ENCODE measurements around the gene PRIM2. TPM values are rescaled to one million over a fixed set of nuclear protein-coding genes. Genes with fewer than 3 reads are reported as not detected.
"Not testable (repeated sequence)": the region's sequence is repeated elsewhere in the genome, so short reads cannot be mapped to it uniquely, and the experiment has no call there.

PRIM2 gene
- total RNA-seq, 3 donors from 2014 or later (not counting 1 experiment from before 2014, with no cell fraction given): 16.0 to 27.5 (median 18.3) TPM

DNA sequence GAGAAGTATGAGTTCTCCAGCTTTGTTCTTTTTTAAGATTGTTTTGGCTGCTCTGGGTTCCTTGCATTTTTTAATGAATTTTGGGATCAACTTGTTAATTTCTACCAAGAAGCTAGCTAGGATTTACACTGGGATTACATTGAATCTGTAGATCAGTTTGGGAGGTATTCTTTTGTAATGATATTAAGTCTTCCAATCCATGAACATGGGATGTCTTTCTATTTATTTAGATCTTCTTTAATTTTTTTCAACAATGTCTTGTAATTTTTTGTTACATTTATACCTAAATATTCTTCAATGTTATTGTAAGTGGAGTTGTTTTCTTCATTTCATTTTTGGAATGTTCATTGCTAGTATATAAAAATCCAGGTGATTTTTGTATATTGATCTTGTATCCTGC lies 12.5 kb downstream of the PRIM2 start:
- no peak overlapping the region for H3K4me3 Mint-ChIP-seq

DNA sequence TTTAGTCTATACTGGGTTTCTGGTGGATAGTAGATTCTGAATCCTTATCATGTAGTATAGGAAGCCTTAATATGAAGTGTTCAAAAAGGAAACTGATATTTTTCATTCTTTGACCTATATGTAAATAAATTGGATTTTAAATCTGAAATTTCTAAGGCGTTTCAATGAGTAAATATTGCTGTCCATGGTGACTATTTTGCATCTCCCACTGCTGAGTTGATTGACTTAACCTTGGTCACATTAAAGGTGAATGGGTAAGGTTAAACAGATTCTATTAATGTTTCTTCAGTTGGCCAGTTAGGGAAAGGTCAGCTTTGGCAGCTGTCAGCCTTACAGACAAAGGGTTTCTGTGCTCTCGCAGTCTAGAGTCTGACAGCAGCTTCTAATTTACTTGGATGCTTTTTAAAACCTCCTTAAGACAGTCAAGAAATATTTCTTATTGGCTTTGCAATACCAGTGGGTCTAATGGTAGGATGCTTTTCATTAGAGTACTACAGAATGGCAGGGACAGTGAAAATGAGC lies 24.8 kb downstream of the PRIM2 start:
- no peak for ATAC-seq
- WGBS (ENCODE audit: insufficient coverage): 97% methylated on average over 2 of the region's 2 CpGs
- no peak overlapping the region for H3K4me3 Mint-ChIP-seq
- no peak overlapping the region for H3K27ac Mint-ChIP-seq
- Histone ChIP-seq H3K27ac (ENCODE audit: low read length) (no peak overlapping the region), H3K27me3 (ENCODE audit: control insufficient read depth, insufficient read depth, low read length) (no peaks in the 10 kb centered on the region), H3K36me3 (ENCODE audit: control insufficient read depth, insufficient read depth, low read length) (no peaks in the 10 kb centered on the region), H3K9me3 (ENCODE audit: control insufficient read depth, insufficient read depth, low read length) (no peaks in the 10 kb centered on the region), H3K4me3 (ENCODE audit: low read length) (no peak overlapping the region), H3K4me1 (ENCODE audit: control insufficient read depth, insufficient read depth, low read length) (no peaks in the 10 kb centered on the region)
- H3K27me3 Mint-ChIP-seq (ENCODE audit: low read depth in 2 of 2): no peaks in the 10 kb centered on the region
- intact Hi-C loops (cut with micrococcal nuclease): no loop called here
- peaks cover 2 to 3% of the 10 kb centered on the region in 2 donors for H3K9me3 Mint-ChIP-seq
- DNase-seq: no peak
- peaks cover 0 to 6% of the 10 kb centered on the region in 2 donors for H3K4me1 Mint-ChIP-seq
- H3K36me3 Mint-ChIP-seq: no peaks in the 10 kb centered on the region
- TF ChIP-seq, protein P1, sequence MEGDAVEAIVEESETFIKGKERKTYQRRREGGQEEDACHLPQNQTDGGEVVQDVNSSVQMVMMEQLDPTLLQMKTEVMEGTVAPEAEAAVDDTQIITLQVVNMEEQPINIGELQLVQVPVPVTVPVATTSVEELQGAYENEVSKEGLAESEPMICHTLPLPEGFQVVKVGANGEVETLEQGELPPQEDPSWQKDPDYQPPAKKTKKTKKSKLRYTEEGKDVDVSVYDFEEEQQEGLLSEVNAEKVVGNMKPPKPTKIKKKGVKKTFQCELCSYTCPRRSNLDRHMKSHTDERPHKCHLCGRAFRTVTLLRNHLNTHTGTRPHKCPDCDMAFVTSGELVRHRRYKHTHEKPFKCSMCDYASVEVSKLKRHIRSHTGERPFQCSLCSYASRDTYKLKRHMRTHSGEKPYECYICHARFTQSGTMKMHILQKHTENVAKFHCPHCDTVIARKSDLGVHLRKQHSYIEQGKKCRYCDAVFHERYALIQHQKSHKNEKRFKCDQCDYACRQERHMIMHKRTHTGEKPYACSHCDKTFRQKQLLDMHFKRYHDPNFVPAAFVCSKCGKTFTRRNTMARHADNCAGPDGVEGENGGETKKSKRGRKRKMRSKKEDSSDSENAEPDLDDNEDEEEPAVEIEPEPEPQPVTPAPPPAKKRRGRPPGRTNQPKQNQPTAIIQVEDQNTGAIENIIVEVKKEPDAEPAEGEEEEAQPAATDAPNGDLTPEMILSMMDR (IDR thresholded peaks at IDR 0.05): no peak

More for the DNA sequence above, 12.5 kb downstream of the PRIM2 start:
- Mint-ChIP-seq H3K27me3 (ENCODE audit: low read depth in 2 of 2) (no peaks in the 10 kb centered on the region), H3K4me1 (peaks cover 0 to 13% of the 10 kb centered on the region in 2 donors), H3K36me3 (peaks cover 66% of the 10 kb centered on the region), H3K9me3 (peaks cover 2 to 14% of the 10 kb centered on the region in 2 donors), H3K27ac (no peak overlapping the region)
- ATAC-seq: no peak
- no peaks in the 10 kb centered on the region for H3K27me3 ChIP-seq (ENCODE audit: control insufficient read depth, insufficient read depth, low read length)
- intact Hi-C loops (cut with micrococcal nuclease): no loop called here
- no peak overlapping the region for H3K4me3 ChIP-seq (ENCODE audit: low read length)
- H3K36me3 ChIP-seq (ENCODE audit: control insufficient read depth, insufficient read depth, low read length): peaks cover 33% of the 10 kb centered on the region
- no peak overlapping the region for H3K27ac ChIP-seq (ENCODE audit: low read length)
- no peaks in the 10 kb centered on the region for H3K4me1 ChIP-seq (ENCODE audit: control insufficient read depth, insufficient read depth, low read length)
- no peak for DNase-seq
- H3K9me3 ChIP-seq (ENCODE audit: control insufficient read depth, insufficient read depth, low read length): no peaks in the 10 kb centered on the region
- TF ChIP-seq, protein P1 (IDR thresholded peaks at IDR 0.05): no peak

DNA sequence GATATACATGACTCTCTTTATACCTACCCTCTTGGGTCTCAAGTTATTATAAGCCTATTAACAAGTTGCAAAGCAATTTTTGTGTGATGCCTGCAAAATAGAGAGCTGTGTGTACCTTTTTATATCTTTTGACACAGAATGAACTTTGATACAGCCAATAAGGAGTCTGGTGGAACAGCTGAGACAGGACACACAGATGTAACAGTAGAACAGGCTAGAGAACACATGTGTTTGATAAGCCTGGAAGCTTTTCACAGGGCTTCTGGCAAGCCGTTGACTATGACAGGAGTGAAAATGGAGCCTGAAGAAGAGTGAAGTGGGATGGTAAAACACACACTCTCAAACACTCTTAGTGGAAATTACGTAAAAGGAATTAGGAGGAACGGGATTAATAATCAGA lies 25.9 kb downstream of the PRIM2 start:
- H3K27me3 Mint-ChIP-seq (ENCODE audit: low read depth in 2 of 2); H3K27ac ChIP-seq (ENCODE audit: low read length); H3K9me3 ChIP-seq (ENCODE audit: control insufficient read depth, insufficient read depth, low read length); H3K4me1 Mint-ChIP-seq; H3K27me3 ChIP-seq (ENCODE audit: control insufficient read depth, insufficient read depth, low read length); H3K27ac Mint-ChIP-seq; ATAC-seq; H3K36me3 Mint-ChIP-seq; H3K4me3 ChIP-seq (ENCODE audit: low read length); H3K4me1 ChIP-seq (ENCODE audit: control insufficient read depth, insufficient read depth, low read length); H3K9me3 Mint-ChIP-seq; H3K36me3 ChIP-seq (ENCODE audit: control insufficient read depth, insufficient read depth, low read length); DNase-seq; intact Hi-C loops (cut with micrococcal nuclease); H3K4me3 Mint-ChIP-seq: not testable (repeated sequence)
- 100% methylated on average over 2 of the region's 3 CpGs for WGBS (ENCODE audit: insufficient coverage)

DNA sequence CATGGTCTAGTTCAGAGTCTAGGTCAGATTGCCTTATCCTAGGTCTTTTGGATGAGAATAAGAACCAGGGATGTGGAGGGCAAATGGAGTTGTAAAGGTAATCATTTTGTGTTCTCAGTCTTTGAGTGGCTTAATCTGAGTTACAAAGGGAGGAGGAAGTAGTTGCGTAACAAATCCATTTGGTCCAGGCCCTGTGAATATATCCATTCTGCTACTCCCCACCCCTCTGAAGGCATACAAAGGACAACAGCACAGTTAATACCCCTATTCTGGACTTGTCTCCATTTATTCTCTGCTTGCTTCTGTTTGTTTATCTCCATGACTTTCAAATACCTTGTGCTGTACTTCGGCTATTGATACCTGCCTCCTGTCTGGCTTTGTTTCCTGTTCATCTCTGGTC lies 29.3 kb downstream of the PRIM2 start:
- H3K4me1 Mint-ChIP-seq: peaks cover 0 to 16% of the 10 kb centered on the region in 2 donors
- WGBS (ENCODE audit: insufficient coverage): 100% methylated on average over 1 of the region's 2 CpGs
- H3K4me3 Mint-ChIP-seq: not testable (repeated sequence)

DNA sequence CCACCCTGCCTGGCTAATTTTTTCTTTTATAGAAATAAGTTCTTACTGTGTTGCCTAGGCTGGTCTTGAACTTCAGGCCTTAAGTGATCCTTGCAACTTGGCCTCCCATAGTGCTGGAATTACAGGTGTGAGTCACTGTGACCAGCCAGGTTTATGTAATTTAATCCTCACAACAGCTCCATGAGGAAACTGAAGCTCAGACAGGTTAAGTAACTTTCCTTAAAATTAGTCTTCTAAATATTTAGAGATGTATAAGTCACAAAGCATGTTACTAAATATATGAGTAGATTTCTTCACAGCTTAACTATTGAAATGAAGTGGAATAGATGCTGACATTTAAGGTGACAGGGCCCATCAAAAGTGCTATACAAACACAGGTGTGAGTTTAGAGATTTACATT lies 30.2 kb downstream of the PRIM2 start:
- DNase-seq; H3K36me3 Mint-ChIP-seq; H3K4me3 ChIP-seq (ENCODE audit: low read length); H3K9me3 Mint-ChIP-seq; intact Hi-C loops (cut with micrococcal nuclease); H3K4me1 ChIP-seq (ENCODE audit: control insufficient read depth, insufficient read depth, low read length); H3K4me3 Mint-ChIP-seq; H3K27ac ChIP-seq (ENCODE audit: low read length); H3K27me3 Mint-ChIP-seq (ENCODE audit: low read depth in 2 of 2); H3K27me3 ChIP-seq (ENCODE audit: control insufficient read depth, insufficient read depth, low read length); H3K9me3 ChIP-seq (ENCODE audit: control insufficient read depth, insufficient read depth, low read length); ATAC-seq; H3K36me3 ChIP-seq (ENCODE audit: control insufficient read depth, insufficient read depth, low read length); H3K27ac Mint-ChIP-seq: not testable (repeated sequence)
- peaks cover 0 to 16% of the 10 kb centered on the region in 2 donors for H3K4me1 Mint-ChIP-seq

More for the DNA sequence above, 29.3 kb downstream of the PRIM2 start:
- H3K9me3 ChIP-seq (ENCODE audit: control insufficient read depth, insufficient read depth, low read length); H3K27me3 Mint-ChIP-seq (ENCODE audit: low read depth in 2 of 2); DNase-seq; H3K27ac ChIP-seq (ENCODE audit: low read length); H3K4me1 ChIP-seq (ENCODE audit: control insufficient read depth, insufficient read depth, low read length); H3K36me3 Mint-ChIP-seq; H3K27me3 ChIP-seq (ENCODE audit: control insufficient read depth, insufficient read depth, low read length); H3K36me3 ChIP-seq (ENCODE audit: control insufficient read depth, insufficient read depth, low read length); ATAC-seq; intact Hi-C loops (cut with micrococcal nuclease); H3K9me3 Mint-ChIP-seq; H3K4me3 ChIP-seq (ENCODE audit: low read length): not testable (repeated sequence)
- H3K27ac Mint-ChIP-seq: peak overlapping the region in 1 of 2 donors; percentile 31

DNA sequence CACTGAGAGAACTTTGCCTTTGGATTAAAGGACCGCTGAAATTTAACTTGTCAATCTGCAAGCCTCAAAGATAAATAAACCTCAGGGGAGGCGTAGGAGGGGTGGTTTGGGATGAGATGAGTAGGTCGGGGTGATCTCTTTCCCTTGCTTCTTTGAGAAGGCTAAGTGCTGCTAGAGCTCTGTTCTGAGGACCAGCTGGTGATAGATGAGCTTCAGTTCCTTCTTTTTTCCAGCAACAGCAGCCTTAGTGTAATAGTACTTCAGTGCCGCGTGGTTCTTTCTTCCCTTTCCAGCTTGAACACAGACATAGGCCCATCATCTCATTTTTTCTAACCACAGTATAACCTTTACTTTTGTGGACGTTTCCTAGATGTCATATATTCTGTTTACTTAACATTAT lies 33.0 kb downstream of the PRIM2 start:
- H3K9me3 Mint-ChIP-seq; H3K9me3 ChIP-seq (ENCODE audit: control insufficient read depth, insufficient read depth, low read length); intact Hi-C loops (cut with micrococcal nuclease); H3K36me3 ChIP-seq (ENCODE audit: control insufficient read depth, insufficient read depth, low read length); H3K27me3 Mint-ChIP-seq (ENCODE audit: low read depth in 2 of 2); DNase-seq; ATAC-seq; H3K36me3 Mint-ChIP-seq; H3K27ac ChIP-seq (ENCODE audit: low read length); H3K27me3 ChIP-seq (ENCODE audit: control insufficient read depth, insufficient read depth, low read length); H3K4me3 ChIP-seq (ENCODE audit: low read length); H3K4me3 Mint-ChIP-seq; H3K27ac Mint-ChIP-seq; H3K4me1 ChIP-seq (ENCODE audit: control insufficient read depth, insufficient read depth, low read length): not testable (repeated sequence)
- peaks cover 0 to 16% of the 10 kb centered on the region in 2 donors for H3K4me1 Mint-ChIP-seq
- 57% methylated on average over 4 of the region's 6 CpGs for WGBS (ENCODE audit: insufficient coverage)

DNA sequence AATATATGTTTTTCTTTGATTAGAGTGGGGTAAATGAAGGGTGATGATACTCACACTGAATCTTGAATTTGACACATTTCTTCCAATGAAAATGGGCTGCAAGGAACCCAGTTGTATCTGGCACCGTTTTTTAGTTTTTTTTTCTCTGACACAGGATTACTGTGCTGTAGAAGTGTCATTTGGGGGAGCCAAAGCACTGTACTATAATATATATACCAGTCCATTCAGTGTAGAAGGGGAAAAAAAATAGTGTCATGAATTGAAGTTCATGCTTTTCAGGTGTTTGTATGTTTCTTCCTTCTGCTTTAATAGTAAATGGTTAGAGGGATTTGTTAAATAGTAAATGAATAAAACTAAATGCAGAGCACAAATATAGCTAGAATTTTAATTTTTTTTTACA lies 35.2 kb downstream of the PRIM2 start:
- H3K27ac ChIP-seq (ENCODE audit: low read length); H3K9me3 ChIP-seq (ENCODE audit: control insufficient read depth, insufficient read depth, low read length); H3K36me3 ChIP-seq (ENCODE audit: control insufficient read depth, insufficient read depth, low read length); H3K4me3 Mint-ChIP-seq; intact Hi-C loops (cut with micrococcal nuclease); H3K27me3 ChIP-seq (ENCODE audit: control insufficient read depth, insufficient read depth, low read length); H3K4me3 ChIP-seq (ENCODE audit: low read length); H3K36me3 Mint-ChIP-seq; H3K27ac Mint-ChIP-seq; H3K9me3 Mint-ChIP-seq; DNase-seq; H3K27me3 Mint-ChIP-seq (ENCODE audit: low read depth in 2 of 2); H3K4me1 ChIP-seq (ENCODE audit: control insufficient read depth, insufficient read depth, low read length): not testable (repeated sequence)
- peaks cover 6 to 18% of the 10 kb centered on the region in 2 donors for H3K4me1 Mint-ChIP-seq
- peak in 1 of 3 donors; percentile 28 for ATAC-seq
- WGBS (ENCODE audit: insufficient coverage): no CpG with 5 or more reads among the region's 1 CpG
